Fibroblast of villous mesenchyme (primary cell): ENCODE results near the gene GASK1B. TPM values are rescaled to one million over a fixed set of nuclear protein-coding genes. Genes with fewer than 3 reads are reported as not detected.

Experiments
- DNase-seq: peaks from one replicate; pipeline ENCODE4 v3.0.0-alpha.2; 2010; ENCODE audit warnings: low read depth
- H3K4me3 ChIP-seq: 2 replicates; pipeline ENCODE4 v1.5.1; 2011; ENCODE audit warnings: low read depth, mild to moderate bottlenecking, low read length
- CTCF ChIP-seq: IDR thresholded peaks from 2 replicates; pipeline ENCODE4 v1.5.1; 2012; ENCODE audit warnings: low read depth, mild to moderate bottlenecking, low read length; ENCODE audit not compliant: insufficient read depth
- total RNA-seq: library from RNA; depleted of rRNA; stranded (reverse); fragments of >200 nt; gene quantifications from 2 replicates; pipeline ENCODE4 v1.2.3, GENCODE V29; 2012

GASK1B gene
- total RNA-seq, 1 donor = 73.8 TPM

GRCh38 chr4:158164768-158165213 lies 8.0 kb downstream of the GASK1B start:
- H3K4me3 ChIP-seq = no peak overlapping the region
- DNase-seq = no peak
- TF ChIP-seq CTCF = no peak

GRCh38 chr4:158163941-158164767 lies 8.7 kb downstream of the GASK1B start:
- no peak for DNase-seq
- no peak for TF ChIP-seq CTCF
- H3K4me3 ChIP-seq = no peak overlapping the region

GRCh38 chr4:158162631-158163030 lies 10.2 kb downstream of the GASK1B start:
- H3K4me3 ChIP-seq = no peak overlapping the region
- no peak for DNase-seq
- TF ChIP-seq CTCF = no peak

GRCh38 chr4:158161551-158162354 lies 11.1 kb downstream of the GASK1B start:
- TF ChIP-seq CTCF = no peak
- H3K4me3 ChIP-seq = peak overlapping the region; percentile 6
- DNase-seq = peak; percentile 95

- no peak for TF ChIP-seq CTCF
- no peak for DNase-seq
- no peak overlapping the region for H3K4me3 ChIP-seq
These were observed 13.1 kb downstream of the GASK1B start for GRCh38 chr4:158159718-158160094.

GRCh38 chr4:158159054-158159717 lies 13.6 kb downstream of the GASK1B start:
- DNase-seq = peak; percentile 38
- no peak for TF ChIP-seq CTCF
- no peak overlapping the region for H3K4me3 ChIP-seq
